Ovary (tissue), 3 donors: ENCODE measurements around the gene ERV3-1.

Experiments
- CTCF ChIP-seq, 3 donors: fragments of 450-650 bp in 2 of 3; fragments of 200-600 bp in 1 of 3; IDR thresholded peaks; one replicate each; pipeline versions ENCODE4 v1.5.1 to v1.8.0; 2016 to 2022; ENCODE audit warnings: antibody characterized with exemption in 3 of 3, mild to moderate bottlenecking in 1 of 3
- EP300 ChIP-seq: sonication (generic); formaldehyde crosslinking; IDR thresholded peaks from one replicate; pipeline ENCODE4 v1.6.1; 2017; ENCODE audit warnings: antibody characterized with exemption
- POLR2A ChIP-seq: fragments of 450-650 bp; IDR thresholded peaks from one replicate; pipeline ENCODE4 v1.6.1; 2017; ENCODE audit warnings: antibody characterized with exemption, mild to moderate bottlenecking, moderate library complexity
- donor health status: DM: no; HTN: no; CAD: no.

GRCh38 chr7:65037740-65038688 is 31.5 kb upstream of the ERV3-1 start:
- TF ChIP-seq CTCF (IDR thresholded peaks at IDR 0.05) (no peak), EP300 (no peak), POLR2A (no peak)
